Mesenteric fat pad (tissue), 1 donor: ENCODE measurements around the gene TRAIP. TPM values are rescaled to one million over a fixed set of nuclear protein-coding genes. Genes with fewer than 3 reads are reported as not detected.

Source experiments
- DNase-seq: peaks from one replicate; pipeline ENCODE4 v3.0.0-alpha.2; 2020; ENCODE audit warnings: low spot score
- total RNA-seq: library from RNA; stranded (reverse); fragmentation: NEBNext Ultra II Directional; extraction: Animal tissue kit (Norgen Biotek cat#: 25700); gene quantifications from one replicate; pipeline ENCODE4 v1.2.1, GENCODE V29; 2021
- donor health status: DM: yes; HTN: yes; CAD: no.

Gene TRAIP
- total RNA-seq, 1 donor from 2014 or later, result 1.1 TPM

DNA sequence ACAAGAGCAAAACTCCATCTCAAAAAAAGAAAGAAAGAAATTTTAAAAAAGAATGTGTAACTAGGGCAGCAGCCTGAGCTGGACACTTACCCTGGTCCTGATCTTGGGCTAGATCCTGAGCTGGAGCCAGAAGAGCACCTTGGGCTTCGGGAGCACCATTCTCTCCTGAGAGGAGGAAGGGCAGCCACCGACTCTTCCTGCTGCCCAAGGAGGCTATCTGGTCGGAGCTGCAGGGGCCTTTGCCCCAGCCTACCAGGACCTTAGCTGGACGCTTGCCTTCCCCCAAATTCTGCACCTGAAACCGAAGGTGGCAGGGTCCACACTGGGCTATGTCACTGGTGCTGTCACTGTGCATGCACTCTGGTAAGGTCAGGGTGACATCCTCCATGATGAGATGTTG lies 20.2 kb upstream of the TRAIP start:
- no peak for DNase-seq

- no peak for DNase-seq
These were observed 17.3 kb upstream of the TRAIP start for GRCh38 chr3:49873623-49874022.

DNA sequence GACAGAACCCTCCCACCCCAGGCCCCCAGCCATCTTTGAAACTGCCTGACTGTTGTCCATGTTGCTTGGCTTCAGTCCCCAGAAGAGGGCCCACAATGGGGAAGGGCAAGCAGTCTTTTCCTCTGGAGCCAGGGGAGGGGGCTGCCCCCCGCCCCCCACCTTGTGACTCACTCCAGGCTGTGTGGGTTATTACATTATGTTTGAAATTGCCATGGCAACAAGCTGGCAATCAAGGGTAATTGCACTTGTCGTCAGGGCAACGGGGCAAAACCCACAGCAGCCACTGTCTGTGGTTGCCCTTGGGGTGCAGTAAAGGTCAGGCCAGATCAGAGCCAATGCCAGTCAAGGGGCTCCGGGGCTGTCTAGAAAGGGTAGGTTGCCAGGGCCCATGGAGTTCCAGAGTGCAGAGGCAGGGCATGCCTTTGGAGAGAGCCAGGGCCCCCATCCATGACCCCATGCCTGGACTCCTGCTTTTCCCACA lies 16.5 kb upstream of the TRAIP start:
- DNase-seq, result no peak

DNA sequence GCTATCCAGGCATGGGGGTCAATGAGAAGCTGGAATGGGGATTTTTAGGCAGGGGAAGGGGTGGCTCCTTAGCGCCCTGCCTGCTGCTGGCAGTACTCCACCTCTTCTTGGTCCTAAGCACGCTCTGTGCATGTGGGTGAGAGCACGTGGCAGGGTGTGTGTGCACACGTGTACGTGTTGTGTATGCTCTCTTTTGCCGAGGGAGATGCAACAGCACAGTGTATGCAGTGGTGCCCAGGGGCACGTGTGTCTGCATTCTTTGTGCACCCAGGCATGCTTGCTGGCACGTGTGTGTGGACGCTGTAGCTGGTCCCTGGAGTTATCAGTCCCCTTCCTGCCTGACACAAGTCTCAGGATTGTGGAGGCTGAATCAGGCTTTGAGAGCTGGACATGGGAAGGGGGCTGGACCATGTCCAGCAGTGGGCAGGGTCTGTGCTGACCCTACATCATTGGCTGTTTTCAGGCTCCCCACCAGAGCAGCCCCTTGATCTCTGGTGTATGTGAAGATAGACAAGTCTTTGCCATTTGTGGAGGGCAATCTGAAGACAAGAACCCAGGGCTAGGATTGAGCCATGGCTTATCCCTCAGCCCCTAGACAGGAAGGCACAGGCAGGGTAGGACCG lies 15.3 kb upstream of the TRAIP start:
- DNase-seq, result no peak

GRCh38 chr3:49869525-49870126 lies 13.3 kb upstream of the TRAIP start, which contains the start of gene CAMKV:
Gene CAMKV (minus strand): TSS chr3:49869906. CDS start chr3:49862388, 7,518 bp downstream.
- no peak for DNase-seq

- DNase-seq, result no peak
These were observed 12.6 kb upstream of the TRAIP start for GRCh38 chr3:49868862-49869466.

GRCh38 chr3:49867871-49868321 lies 11.5 kb upstream of the TRAIP start:
- DNase-seq, result no peak

DNA sequence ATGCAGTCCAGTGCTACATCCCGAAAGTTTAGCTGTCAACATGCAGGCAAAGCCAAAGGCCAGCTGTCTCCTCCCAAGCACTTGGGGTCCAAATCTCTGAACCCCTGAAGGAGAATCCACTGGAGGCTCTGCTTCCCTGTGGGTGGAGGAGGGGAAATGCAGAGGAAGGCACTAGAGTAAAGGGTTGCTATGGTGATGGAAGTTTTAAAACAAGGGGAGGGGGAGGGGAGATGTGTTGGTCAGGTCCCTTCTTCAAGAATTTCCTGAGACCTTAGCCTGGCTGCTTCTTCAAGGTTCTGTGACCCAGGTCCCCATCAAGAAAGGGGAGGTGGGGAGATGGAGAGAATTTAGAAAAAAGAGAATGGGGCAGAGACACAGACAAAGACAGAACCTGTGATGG lies 11.0 kb upstream of the TRAIP start:
- no peak for DNase-seq

DNA sequence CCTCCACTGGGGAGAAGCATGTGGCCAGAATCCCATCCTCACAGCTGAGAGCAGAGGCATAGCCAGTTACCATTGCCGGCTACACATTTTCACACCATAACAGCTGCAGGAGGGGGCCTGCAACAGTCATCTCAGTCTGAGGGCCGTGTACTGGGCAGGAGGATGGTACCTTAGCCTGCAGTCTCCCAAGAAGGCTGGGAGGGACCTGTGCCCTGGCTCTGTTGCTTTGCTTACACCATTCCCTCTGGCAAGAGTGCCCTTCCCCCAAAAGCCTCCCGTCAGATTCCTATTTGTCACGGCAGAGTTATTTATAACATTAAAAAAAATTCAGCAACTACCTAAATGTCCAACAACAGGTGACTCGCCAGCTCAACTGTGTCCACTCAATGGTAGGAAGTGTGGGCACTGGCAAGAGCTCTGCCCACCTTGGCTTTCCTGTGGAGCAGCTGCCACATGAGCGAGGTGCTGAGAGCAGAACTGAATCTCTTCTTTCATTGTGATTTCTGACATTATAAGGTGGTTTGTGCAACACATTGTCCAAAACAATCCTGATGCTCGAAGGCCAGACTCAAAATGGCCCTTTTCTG lies 8.9 kb upstream of the TRAIP start:
- no peak for DNase-seq

DNA sequence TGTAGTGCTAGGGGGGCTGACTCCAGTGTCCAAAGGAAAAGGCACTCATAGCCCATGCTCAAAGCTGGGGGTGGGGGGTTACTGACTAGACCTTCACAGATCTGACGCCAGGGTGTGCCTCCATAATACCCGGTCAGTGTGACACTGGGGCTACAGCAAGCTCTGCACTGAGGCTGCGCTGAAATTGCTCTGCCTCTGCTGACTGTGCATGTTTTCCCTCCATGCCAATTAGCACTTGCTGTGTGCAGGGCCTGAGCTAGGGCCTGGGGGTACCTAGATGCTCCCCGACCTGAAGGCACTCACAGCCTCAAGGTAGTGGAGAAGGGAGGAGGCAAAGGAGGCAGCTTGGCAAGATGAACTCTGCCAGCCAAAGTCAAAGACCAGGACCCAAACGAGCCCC lies 8.1 kb upstream of the TRAIP start:
- DNase-seq, result no peak

GRCh38 chr3:49859576-49860305 lies 3.4 kb upstream of the TRAIP start:
- no peak for DNase-seq

DNA sequence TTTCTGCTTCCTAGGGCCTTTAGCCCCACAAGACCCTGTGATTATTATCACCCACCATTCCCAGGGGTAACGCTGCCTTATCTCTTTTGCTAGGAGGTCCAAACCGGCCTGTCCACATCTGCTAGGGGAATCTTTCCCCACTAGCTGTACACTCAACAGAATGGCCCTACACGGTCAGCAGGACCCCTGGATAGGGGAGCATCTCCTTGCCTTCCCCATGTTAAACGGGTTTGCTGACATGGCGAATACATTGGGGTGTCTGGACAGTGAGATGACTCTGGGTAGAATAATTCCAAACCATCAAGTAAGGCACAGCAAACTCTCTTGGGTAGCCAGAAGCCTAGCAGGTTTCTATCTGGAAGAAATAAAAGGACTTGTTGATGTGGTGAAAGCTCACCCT lies 702 bp downstream of the TRAIP start:
- no peak for DNase-seq

DNA sequence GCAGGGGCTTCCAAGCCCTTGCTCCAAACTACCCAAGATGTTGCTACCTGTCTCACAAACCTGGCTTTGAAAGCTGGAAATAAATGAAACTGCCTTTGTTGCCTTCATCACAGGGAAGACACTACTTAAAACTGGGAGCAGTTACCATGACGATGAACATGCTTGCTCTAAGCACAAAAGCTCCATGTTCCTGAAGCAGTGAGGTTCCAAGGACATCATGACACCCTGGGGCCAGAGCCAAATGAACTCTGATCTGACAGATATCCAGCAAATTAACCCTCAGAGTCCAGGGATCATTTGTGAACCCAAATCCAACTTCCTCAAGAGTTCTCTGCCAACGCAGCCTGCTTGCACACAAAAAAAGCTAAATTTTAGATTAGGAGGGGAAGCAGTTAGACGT lies 10.7 kb downstream of the TRAIP start:
- no peak for DNase-seq

DNA sequence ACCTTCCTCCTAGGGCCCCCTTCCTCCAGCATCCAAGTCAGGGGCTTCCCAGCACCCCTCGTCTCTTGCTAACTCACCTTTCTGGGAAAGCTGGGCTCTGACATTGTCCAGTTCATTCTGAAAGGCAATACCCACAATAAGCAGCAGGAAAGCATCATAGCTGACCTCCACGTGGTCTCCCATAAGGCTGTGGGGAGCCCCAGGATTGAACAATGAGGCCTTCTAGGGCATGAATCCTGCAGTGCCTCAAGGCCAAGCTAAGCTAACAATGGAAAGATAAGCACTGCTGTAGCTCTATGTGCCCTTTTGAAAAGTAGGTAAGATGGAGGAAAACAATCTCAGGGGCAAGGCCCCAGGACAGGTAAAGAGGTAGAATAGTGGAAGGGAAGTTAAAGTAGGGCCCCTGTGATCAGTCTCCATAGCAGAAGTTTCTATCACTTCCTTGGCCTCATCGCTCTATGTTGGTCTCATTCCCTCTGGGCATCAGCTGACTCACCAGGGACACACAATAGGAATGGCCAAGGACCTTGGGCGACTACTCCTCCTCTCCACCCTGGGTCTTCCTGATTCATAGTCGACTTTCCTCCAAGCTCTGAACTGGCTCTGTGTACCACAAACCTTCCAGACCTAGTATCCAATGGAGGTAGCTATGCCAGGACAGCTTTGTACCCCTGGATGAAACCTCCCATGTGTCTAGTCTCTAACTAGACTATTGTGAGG lies 11.7 kb downstream of the TRAIP start:
- DNase-seq, result no peak

DNA sequence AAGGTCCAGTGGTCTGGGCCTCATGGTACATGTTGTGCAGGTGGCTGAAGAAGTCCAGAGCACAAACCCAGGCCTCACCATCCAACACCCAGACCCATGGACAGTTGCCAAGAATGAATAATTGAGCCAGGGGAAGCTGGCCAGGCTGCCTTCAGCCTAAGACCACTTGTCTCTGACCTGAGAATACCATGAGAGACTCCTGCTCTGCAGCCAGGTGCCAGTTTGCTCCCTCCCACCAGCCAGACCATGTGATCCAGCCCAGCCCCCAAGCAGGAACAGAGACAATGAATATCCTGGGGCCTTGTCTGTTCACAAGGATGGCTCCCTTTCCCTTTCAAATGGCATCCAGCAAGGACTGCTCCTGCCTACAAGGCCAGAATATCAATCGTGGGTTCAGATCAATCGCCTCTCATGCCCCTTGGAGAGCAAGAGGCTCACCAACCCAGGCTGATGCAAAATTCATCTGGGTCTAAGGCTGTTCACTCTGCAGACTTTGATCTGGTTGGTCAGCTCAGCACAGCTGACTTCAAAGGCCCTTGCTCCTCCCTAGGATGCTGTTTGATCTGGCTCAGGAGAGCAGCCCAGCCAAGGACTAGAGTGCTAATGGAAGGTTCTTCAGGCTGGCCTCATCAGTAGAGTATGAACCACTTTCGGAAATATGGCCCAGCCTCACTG lies 13.4 kb downstream of the TRAIP start:
- no peak for DNase-seq

GRCh38 chr3:49841806-49842205 lies 14.6 kb downstream of the TRAIP start:
- DNase-seq, result no peak

DNA sequence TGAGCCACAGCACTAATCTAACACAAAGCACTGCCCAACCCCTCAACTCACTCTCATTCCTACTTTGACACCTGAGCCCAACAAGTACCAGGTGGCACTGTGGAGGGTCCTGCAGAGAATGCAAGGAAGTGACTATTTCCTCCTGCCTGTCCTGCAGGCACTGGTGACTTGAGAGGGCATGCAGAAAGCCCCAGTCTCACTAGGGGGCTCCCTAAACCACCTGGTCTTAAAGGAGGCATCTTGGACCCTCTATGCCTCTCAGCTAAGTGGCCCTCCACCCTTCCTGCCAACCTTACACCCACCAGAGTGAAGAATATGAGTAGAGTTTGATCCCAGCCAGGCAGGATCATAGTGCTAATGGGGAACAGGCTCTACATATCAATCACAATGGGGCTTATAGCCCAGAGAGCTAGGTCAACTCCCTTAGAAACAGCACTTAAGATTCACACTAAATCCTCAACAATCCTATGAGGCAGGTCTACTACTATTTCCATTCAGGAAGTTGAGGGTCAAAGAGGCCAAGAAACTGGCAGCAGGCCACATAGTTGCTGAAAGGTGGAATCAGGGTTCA lies 15.2 kb downstream of the TRAIP start:
- DNase-seq, result no peak

DNA sequence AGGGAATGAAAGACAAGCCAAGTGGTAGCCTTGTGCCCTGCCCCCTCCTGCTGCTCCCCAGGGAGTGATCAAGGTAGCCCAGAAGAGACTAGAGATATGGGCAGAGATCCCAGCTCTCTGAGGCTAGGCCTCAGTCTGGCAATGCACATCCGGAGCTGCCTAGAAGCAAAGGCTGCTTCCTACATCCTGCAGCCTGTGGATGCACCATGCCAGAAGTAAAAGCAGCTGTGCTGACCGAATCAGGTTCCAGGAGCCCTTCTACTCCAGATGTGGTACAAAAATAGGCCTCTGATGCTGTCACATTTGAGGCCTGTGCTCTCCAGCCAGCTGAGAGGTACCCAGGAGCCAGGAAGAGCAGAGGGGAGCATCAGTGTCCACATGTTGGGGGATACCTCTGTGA lies 16.0 kb downstream of the TRAIP start:
- DNase-seq, result no peak

- DNase-seq, result no peak
These were observed 17.1 kb downstream of the TRAIP start for GRCh38 chr3:49839193-49839809.

GRCh38 chr3:49831341-49831740 lies 25.0 kb downstream of the TRAIP start:
- no peak for DNase-seq
